NCI-H1417 (cell line): Measurements from ENCODE around the gene IGSF11.
A peak's percentile ranks its signal among the peaks of the same experiment; 100 is the strongest.
"Not testable (repeated sequence)": the region's sequence is repeated elsewhere in the genome, so short reads cannot be mapped to it uniquely, and the experiment has no call there.

Experiments
- DNase-seq, 3 experiments: peaks; one replicate each; lab custom pipeline; 2025; lab: John Stamatoyannopoulos, UW

The IGSF11 gene, protein sequence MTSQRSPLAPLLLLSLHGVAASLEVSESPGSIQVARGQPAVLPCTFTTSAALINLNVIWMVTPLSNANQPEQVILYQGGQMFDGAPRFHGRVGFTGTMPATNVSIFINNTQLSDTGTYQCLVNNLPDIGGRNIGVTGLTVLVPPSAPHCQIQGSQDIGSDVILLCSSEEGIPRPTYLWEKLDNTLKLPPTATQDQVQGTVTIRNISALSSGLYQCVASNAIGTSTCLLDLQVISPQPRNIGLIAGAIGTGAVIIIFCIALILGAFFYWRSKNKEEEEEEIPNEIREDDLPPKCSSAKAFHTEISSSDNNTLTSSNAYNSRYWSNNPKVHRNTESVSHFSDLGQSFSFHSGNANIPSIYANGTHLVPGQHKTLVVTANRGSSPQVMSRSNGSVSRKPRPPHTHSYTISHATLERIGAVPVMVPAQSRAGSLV

DNA sequence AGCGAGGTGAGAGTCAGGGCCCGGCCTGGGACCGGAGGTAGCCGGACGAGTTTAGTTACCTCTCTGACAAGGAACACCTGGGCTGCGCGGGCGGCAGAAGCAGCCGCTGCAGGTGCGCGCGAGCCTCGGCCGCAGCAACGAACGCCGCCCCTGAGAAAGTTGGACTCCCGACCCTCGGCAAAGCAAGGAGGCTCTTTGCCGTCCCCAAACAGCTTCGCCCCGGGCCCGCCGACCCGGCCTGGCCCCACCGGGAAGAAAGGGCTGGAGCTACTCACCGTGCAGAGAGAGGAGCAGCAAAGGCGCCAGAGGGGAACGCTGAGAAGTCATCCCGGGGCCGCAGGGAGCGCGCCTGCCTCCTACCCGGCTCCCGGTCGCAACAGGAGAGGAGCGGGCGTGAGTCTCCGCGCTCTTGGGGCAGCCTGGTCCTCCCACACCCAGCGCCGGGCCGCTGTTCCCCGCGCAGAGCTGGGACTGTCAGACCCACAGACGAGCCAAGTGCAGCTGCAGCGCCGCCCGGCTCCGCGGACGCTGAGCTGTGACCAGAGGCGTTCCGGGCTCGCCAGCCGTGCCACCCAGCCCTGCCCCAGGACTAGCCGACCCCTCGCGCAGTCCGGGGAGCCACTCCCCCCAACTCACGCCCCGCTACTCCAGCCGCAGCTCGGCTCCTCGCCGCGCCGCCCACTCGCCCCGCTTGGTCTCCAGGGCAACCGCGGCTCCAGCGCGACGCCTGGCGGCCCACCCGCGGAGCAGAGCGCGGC, at the start of gene IGSF11:
Gene IGSF11 (minus strand): TSS at position 591 of the 758 bp plus-strand sequence. CDS start 264 bp downstream, at position 327.
- DNase-seq = peak; percentile 85 to 96 (median 95)

DNA sequence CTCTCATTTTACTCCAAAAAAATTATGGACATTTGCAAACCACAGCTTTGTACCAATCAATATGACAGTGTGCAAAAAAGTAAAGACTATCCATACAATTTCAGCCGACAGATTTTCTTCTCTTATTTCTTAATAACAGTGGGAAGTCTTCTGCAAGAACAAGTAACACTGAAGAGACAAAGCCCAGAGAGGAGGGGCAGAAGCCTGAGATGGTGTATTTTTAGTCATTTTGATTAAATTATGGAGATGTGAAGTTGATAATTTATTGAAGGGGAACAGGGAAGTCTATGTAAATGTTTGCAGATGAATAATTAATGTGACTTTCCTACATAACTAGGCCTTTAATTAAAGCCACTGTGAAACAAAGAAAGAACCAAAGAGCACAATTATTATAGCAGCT, 45.7 kb upstream of the IGSF11 start:
- DNase-seq = no peak

DNA sequence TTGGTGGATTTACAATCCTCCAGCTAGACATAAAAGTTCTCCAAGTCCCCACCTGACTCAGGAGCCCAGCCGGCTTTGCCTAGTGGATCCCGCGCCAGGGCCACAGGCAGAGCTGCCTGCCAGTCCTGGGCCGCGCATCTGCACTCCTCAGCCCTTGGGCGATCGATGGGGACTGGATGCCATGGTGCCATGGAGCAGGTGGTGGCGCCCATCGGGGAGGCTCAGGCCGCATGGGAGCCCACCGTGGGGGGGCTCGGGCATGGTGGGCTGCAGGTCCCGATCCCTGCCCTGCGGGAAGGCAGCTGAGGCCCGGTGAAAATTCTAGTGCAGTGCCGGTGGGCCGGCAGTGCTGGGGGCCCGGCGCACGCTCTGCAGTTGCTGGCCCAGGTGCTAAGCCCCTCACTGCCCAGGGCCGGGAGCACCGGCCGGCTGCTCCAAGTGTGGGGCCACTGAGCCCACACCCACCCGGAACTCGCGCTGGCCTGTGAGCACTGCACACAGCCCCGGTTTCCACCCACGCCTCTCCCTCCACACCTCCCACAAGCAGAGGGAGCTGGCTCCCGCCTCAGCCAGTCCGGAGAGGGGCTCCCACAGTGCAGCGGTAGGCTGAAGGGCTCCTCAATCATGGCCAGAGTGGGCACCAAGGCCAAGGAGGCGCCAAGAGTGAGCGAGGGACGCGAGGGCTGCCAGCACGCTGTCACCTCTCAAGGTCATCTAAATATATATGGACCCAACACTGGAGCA, 38.8 kb upstream of the IGSF11 start:
- no peak for DNase-seq

DNA sequence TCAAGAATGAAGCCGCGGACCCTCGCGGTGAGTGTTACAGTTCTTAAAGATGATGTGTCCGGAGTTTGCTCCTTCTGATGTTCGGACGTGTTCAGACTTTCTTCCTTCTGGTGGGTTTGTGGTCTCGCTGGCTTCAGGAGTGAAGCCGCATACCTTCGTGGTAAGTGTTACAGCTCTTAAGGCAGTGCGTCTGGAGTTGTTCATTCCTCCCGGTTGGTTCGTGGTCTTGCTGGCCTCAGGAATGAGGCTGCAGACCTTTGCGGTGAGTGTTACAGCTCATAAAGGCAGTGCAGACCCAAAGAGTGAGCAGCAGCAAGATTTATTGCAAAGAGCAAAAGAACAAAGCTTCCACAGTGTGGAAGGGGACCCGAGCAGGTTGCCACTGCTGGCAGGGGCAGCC, 37.8 kb upstream of the IGSF11 start:
- not testable (repeated sequence) for DNase-seq

DNA sequence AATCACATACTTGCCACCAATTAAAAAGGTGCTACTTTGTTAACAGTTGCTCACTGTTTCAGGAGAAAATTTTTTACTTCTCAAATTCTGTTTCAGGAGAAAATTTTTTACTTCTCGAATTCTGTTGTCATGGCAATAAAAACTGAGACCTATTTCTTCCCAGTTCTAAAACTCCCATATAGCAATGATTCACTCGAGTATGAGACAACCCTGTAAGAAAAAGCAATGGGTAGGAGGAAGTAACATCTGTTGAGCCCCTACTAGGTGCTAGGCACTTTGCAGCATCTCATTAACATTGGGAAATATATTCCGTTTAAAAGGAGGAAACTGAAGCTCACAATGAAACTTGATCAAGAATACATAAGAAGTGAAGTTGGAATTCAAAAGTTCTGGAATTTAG, 35.1 kb upstream of the IGSF11 start:
- DNase-seq = no peak

DNA sequence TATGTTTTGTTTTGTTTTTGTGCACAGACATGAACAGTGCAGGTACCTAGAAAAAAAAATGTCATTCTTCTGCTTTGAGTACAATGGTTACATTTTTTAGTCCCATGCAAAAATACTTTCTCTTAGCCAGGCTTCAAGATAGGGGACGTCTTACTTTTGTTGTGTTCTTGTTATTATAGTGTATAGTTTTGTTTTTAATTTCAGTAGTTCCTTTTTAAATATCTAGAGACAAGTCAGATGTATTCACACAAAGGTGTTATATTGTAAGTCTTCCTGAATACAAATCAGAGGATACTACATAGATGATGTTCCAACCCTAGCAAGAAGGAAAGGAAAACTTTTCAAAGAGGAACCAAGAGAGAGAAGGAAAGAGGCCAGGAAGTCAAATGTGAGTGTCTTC, 28.8 kb upstream of the IGSF11 start:
- DNase-seq = no peak

DNA sequence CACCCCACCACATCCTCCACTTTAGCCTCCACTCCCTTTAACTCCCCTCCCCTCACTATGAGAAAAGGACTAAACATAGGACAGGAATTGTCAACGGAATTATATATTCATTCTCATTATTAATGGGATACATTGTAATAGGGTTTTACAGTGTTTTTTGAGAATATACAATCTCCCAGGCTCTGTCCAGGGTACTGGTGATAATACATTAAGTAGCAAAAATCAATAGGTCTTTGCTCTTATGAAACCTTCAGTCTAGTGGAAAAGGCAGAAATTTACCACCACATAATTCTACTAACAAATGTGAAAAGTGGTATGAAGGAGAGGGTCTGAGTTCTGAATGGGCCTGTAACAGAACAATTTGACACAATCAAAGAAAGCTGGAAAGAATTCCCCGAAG, 28.2 kb upstream of the IGSF11 start:
- DNase-seq = no peak

DNA sequence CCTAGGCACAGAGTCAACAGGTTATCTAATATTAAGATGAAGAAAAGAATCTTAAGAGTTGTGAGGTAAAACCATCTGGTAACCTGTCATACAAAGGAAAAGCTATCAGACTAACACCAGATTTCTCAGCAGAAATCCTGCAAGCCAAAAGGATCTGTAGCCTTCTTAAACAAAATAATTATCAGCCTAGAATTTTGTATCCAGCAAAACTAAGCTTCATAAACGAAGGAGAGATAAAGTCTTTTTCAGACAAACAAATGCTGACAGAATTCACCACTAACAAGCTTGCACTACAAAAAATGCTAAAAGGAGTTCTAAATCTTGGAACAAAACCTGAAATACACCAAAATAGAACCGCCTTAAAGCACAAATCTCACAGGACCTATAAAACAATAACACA, 9.9 kb upstream of the IGSF11 start:
- no peak for DNase-seq

DNA sequence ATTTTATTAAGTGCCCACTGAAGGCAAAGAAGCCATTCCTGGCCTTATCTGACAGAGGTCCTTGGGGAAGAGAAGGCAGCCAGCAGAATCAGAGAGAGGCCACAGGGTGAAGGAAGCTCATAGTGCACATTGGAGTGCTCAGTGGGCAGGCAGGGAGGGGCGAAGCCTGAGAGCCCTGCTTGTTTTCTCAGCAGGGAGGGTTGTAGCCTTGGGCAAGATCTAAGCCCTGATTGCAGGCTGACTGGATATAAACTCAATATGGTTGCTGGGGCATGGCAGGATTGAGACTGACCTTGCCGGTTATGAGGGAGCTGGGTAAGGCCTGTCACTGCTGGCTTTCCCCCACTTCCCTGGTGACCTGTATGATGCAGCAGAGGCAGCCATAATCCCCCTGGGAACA, 7.5 kb upstream of the IGSF11 start:
- DNase-seq = peak in 2 of 3 experiments; percentile 37 to 74

DNA sequence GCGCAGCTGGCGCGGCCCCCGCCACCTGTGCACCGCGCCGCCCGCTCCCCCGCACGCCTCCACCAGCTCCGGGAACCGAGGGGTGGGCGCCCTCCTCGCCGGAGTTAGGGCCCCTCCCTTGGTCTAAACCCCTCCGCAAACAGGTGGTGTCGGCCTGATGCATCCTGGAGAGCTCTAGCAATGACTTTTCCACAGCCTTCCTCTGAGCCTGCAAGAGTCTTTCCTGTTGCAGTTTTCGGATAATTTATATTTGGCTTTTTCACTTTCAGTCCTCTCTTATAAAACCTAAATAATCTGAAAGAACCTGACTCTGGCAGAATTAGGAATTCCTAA, 334 bp upstream of the IGSF11 start:
- no peak for DNase-seq

DNA sequence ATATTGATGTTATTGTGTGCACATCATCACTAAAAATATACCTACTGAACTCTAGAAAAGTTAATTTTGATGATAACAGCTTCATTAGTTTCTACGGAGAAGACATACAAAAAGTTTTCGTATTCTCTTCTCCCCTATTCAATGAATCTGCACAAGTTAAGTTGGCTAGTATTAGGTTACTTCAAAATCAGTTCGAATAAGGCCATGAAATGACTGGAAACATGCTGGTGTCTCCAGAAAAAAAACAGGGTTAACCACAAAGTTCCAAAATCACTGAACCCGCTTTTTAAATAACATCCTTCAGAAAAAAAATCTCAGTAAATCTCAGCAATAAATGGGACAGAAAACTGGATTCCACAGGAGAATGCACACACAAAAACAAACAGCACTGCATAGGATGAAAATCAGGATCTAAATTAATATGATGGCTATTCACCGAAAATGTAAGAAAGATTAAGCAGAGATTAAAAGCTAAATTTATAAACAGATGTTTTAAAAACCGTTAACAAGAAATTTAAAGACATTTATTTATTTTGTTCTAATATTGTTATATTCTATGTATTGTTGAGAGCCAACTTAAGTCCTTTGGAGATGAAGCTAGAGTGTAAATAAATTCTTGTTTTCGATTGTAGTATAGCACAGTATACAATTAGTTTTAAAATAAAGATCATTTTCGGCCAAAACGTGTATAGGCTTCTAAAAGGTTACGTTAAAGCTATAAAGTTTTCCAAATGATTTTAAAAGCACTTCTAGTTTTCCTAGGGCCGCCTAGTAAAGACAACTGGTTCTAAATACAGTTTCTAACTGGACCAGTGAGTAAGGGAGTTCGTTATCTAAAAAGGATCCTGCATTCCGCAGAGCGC, 1.0 kb downstream of the IGSF11 start:
- DNase-seq = no peak

DNA sequence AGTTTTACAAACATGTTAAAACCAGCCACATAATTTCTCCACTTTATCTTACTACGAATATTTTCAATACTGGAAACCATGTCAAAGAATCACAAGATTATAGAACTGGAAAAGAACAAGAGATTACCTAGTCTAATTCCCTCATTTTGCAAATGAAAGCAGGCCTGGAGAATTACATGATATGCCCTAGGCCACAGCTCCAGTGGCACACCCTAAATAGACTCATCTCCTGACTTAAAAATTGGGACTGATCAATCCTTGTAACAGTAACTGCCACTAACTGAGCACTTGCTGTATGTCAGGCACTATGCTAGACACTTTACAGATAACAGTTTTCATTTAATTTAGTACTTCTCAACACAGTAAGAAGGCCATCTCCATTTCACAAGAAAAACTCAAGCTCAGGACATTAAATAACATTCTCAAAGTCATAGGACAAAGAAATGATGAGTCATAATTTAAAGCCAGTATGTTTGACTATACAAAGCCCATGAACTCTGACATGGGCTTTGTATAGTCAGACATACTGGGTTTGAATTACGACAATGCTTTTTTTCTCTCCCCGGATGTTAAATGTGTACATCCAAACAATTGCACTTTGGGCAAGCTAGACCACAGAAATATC, 9.4 kb downstream of the IGSF11 start:
- DNase-seq = no peak

DNA sequence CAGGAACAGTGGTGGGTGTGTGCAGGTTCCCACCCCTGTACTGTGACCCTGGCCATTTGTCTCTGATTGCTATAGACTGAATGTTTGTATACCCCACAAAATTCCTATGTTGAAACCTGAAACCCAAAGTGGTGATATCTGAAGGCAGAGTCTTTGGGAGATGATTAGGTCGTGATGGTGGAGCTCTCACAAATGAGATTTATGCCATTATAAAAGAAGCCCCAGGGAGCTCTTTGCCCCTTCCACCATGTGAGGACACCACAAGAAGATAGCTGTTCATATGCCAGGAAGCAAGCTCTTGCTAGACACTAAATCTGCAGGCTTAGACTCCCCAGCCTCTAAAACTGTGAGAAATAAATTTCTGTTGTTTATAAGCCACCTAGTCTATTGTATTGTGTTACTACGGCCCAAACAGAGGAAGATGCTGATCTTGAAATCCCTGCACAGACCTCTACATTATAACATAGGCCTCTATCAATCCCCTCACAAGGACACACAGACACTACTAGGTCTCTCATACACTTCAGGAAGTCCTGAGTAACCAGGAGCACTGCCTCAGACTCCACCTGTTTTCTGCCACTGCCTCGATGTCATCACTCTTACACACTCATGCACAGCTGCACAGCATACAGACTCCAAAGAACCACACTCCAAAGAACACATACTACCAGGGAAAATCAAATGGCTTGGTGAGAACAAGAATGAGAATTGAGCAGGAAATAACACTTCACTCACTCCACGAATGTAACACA, 14.7 kb downstream of the IGSF11 start:
- peak in 1 of 3 experiments; percentile 13 for DNase-seq

DNA sequence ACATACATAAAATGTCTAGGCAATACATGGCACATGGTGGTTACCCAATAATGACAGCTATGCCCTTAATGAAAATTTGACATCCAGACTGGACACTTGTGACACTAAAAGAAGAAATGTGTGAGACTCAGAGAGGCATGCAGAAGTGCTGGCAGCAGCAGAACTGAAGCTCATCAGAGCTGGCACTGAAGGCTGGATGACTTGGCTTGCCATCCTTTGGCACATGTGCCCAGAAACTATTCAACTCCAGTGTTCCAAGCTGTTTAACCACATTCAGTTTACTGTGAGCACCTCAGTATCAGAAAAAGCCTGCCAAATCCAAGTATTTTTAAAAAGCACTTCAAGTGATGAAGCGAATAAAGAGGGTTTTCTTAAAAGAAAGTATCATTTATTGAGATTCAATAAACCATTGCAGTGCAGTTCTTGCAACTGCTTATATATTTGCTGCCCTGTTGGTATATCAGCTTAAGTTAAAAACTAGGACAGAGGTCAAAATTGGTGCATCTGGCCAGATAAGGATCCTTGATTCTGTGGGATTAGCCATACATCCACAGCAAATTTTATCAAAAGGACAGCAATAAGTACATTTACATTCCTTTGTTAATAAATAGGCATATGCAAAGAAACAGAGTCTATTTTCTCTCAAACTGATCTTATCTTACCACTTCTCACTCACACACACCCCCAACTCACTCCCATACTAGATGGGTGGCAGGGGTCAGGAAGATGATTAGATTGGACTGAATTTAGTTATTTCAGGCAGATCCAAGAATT, 15.8 kb downstream of the IGSF11 start:
- no peak for DNase-seq

DNA sequence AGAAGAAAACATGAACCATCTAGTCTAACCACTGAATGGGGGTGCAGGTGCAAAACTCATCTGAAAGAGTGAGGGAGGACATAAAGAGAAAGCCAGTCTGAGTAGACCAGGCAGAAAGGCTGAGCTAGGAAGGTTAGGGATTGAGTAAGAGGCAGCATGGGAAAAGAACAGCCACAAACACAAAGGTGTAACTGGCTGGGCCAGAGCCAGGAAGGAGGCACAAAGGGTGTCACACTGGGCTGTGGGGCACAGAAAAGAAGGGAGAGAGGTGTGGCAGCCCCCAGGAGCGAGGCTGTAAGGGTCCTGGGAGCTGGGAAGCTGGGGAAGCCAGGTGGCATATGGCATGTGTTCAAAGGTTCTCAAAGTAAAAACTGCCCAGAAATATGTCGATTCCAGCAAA, 18.7 kb downstream of the IGSF11 start:
- peak in 1 of 3 experiments; percentile 43 for DNase-seq

DNA sequence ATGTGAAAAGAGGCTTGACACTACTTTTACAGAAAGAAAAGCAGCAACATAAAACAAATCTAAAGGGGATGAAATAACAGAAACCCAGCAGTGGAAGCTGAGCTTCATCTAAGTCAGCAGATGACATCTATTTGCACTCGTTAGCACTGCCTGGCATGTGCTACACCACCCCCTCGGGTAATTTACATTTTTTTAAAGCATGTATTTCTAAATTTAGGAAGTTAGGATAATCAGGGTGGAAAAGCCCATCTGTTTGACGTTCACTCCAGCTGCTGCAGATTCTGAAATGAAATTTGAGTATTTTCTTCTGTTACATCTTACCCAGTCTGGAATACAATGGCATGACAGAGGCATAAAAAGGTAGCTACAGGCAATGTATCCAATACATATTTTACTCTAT, 20.7 kb downstream of the IGSF11 start:
- no peak for DNase-seq

DNA sequence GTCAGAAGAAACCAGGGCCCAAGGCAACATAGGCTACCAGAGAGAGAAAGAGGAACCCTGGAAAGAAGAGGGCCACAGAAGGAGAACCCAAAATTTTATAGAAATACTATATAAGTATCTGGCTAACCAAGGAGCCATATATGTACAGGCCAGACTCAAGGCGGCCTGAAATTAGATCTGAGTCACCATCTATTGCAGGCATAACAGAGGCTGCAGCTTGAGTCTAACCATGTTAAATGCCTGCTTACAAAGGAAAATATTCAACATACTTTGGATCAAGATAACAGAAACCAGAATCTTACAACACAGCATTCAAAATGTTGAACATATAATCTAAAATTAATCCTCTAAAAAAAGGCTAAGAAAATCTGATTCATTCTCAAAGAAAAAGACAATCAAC, 23.1 kb downstream of the IGSF11 start:
- DNase-seq = no peak

DNA sequence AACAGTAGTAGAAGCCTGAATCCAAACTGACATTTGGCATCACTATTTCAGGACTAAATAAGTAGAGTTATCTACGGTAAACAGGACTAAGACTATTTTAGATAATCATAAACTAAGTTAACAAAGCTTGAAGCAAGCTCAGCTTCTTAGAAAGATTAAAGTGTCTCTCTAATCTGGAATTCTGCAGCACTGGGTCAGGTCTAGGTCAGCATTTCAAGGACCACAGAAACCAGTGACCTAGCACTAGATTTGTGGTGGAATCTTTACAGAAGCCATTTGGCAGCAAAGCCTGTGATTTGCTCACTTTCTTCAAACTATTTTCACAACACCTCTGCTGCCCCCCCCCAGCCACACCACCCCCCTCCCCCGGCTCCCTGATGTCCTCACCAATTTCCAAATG, 37.5 kb downstream of the IGSF11 start:
- DNase-seq = no peak

DNA sequence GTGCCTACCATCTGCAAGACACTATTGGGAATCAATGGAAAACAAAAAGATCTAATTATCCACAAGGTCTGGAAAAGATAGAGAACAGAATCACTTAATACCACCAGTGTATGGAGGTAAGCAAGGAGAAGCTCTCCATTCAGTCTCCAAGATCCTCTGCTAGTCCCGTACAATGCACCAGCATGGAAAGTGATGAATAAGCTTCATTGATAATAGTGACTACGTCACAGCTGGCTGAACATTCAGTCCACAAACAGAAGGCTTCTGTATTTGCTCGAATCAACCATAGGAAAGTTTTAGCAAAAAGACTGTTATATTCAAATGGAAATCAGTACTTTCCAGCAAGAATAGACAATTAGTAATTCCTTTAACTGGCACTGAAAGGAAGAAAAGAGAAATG, 42.9 kb downstream of the IGSF11 start:
- DNase-seq = no peak
